Left ventricle myocardium superior (tissue), 1 donor: Measurements from ENCODE around the gene RGS9. TPM values are rescaled to one million over a fixed set of nuclear protein-coding genes. Genes with fewer than 3 reads are reported as not detected.
"Not testable (repeated sequence)": the region's sequence is repeated elsewhere in the genome, so short reads cannot be mapped to it uniquely, and the experiment has no call there.

Experiments used
- ATAC-seq: fragments of 200-7000 bp; cut with Tn5 transposase; one replicate; pipeline ENCODE4 v1.9.1; 2020; ENCODE audit warnings: mild to moderate bottlenecking, moderate library complexity
- DNase-seq: peaks from one replicate; pipeline ENCODE4 v3.0.0-alpha.2; 2020
- intact Hi-C: fragments of 100-400 bp; cut with micrococcal nuclease; formaldehyde crosslinking; loops from one replicate; pipeline ENCODE4 v1.11.0; 2022
- long read RNA-seq: library from polyadenylated mRNA; unstranded; transcript quantifications from one replicate; pipeline ENCODE4 v2.0.0, GENCODE V29; 2021
- total RNA-seq: library from RNA; stranded (reverse); fragmentation: NEBNext Ultra II Directional; extraction: Animal tissue kit (Norgen Biotek cat#: 25700); gene quantifications from one replicate; pipeline ENCODE4 v1.2.1, GENCODE V29; 2021
- donor health status: DM: no; HTN: yes; CAD: no; lungs with severe emphysema.

Gene RGS9
- 2.0 TPM for total RNA-seq
- long read RNA-seq, partial matches to known transcripts: 0 of 3 reads
- long read RNA-seq, other reads (novel, unspliced or antisense): 1 of 3 reads

DNA sequence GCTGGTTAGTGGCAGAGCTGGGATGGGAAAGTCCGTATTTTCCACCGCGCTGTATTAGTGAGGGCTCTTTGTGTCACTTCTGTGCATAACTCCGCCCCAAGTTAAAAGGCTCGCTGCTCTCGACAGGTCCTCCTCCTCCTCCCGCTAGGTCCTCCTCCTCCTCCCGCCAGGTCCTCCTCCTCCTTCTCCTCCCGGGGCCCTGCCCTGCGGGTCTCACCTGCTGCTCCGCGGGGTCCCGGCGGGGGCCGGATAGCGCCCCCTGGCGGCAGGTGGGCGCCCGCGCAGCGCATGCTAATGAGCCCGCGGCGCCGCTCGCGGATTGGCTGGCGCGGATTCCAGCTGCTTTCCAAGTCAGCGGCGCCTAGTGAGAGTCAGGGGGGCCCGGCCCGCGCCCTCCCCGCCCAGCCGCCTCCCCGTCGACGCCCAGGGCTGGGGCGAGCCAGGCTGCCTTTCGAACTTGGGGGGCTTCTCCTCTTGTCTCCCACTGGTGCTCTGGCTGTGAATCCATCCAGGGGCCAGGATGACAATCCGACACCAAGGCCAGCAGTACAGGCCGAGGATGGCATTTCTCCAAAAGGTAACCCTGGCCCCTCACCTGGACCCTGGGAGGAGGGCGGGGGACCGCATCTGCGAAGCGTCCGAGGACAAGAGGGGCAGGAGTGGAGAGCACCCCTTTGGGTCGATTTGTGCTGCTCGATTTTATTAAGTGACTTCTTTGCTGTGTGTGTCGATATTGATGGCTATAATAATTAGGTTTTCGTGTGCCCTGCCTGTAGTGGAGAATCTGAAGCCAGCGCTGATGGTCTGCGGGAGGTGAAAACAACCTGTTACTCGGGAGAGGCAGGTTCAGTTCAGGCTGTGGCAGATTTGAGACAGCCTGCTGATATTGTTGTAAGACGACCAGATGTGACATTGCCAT is at the start of gene RGS9:
Gene RGS9 (plus strand): TSS at position 350 of the 919 bp plus-strand sequence. CDS start 171 bp downstream, at position 521.
- peak; percentile 100 for ATAC-seq
- peak; percentile 94 for DNase-seq
- intact Hi-C loops: no loop called here

DNA sequence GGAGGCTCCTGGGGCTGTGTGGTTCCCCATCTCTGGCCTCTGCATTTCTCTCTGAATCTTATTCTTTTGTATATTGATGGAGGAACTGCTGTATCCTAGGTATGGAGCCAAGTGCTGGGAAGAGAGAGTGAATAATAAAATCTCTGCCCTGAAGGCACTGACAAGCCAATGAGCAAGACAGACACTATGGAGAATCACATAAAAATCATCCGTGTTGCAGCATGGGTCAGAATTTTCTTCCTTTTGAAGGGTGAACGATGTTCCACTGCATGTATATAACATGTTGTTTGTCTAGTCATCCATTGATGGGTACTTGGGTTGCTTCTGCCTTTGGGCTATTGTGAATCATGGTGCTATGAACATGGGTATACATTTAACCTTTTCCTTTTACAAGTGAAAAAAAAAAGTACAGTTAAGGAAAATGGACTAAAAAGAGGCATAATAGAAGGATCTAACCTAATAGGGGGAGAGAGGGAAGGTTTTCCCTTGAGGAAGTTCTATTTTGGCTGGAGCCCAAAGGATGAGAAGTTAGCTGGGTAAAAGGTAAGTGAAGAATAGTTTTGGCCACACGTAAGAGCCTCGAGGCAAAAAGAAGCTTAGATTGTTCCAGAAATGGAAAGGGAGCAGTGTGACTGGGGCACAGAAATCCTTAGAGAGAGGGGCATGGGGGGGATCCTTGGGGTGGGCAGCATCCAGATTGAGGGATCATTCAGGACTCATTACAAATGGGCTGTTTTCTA is 48.4 kb upstream of the RGS9 start:
- DNase-seq: no peak
- no peak for ATAC-seq
- intact Hi-C loops: no loop called here

DNA sequence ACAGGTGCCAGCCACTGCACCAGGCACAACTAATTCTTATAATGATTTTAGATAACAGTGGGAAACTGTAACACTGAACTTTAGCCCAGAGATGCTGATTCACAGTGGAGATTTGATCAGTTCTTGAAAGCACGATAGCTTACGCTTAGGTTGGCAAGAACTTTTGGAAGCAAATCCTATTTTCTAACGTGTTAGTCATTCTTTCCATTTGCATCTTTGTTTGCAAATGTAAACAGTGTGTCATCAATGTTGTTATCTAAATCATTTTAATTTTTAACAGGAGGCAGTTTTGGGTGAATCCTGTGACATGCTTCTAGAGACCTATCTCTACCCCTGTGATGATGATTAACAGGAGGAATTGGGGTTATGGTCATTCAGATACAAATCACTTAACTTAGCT is 44.9 kb upstream of the RGS9 start:
- intact Hi-C loops: no loop called here
- DNase-seq (no peak), ATAC-seq (no peak)

DNA sequence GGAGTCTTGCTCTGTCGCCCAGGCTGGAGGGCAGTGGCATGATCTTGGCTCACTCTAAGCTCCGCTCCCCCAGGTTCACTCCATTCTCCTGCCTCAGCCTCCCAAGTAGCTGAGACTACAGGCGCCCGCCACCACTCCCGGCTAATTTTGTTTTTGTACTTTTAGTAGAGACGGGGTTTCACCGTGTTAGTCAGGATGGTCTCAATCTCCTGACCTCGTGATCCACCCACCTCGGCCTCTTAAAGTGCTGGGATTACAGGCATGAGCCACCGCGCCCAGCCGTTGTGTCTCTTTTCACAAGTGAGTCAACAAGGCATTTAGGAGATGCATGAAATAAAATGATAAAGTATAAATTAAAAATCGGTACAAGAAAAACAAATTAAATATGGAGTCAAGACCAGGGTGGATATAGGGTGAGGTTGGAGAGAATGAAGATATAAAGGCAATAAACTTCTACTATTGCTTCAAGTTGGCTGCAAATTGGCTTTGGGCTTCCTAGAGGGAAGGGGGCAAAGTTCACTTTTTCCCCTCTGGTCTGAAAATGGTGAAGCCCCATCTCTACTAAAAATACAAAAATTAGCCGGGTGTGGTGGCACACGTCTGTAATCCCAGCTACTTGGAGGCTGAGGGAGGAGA is 44.3 kb upstream of the RGS9 start:
- intact Hi-C loops, DNase-seq, ATAC-seq: not testable (repeated sequence)

DNA sequence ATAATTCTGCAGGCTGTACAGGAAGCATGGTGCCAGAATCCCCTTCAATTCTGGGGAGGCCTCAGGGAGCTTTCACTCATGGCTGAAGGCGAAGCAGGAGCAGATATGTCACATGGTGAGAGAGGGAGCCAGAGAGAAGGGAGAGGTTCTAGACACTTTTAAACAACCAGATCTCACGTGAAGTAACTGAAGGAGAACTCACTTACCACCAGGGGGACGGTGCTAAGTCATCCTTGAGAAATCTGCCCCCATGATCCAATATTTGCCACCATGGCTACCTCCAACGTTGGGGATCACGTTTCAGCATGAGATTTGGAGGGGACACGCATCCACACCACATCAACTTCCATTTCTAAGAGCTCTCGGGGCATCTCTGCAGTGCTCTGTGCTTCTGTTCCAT is 43.2 kb upstream of the RGS9 start:
- DNase-seq (no peak), ATAC-seq (no peak)
- intact Hi-C loops: no loop called here

DNA sequence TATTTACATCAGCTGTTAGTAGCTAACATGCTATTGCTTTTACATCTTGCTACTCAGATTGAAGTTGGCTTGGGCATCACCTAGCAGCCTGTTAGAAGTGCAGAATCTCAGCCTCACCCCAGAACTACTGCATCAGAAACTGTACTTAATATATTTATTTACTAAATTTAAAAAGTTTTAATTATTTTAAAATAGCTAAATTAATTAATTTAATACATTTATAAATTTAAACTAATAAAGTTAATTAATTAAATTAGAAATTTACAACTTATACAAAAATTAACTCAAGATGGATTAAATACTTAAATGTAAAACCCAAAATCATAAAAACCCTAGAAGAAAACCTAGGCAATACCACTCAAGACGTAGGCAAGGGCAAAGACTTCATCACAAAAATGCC is 41.7 kb upstream of the RGS9 start:
- intact Hi-C loops: no loop called here
- ATAC-seq: no peak
- DNase-seq: no peak

DNA sequence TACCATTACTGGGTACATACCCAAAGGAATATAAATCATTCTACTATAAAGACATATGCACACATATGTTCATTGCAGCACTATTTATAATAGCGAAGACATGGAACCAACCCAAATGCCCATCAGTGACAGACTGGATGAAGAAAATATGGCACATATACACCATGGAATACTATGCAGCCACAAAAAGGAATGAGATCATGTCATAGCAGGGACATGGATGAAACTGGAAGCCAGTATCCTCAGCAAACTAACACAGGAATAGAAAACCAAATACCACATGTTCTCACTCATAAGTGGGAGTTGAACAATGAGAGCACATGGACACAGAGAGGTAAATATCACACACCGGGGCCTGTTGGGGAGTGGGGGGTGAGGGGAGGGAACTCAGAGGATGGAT is 40.8 kb upstream of the RGS9 start:
- intact Hi-C loops, ATAC-seq: not testable (repeated sequence)

DNA sequence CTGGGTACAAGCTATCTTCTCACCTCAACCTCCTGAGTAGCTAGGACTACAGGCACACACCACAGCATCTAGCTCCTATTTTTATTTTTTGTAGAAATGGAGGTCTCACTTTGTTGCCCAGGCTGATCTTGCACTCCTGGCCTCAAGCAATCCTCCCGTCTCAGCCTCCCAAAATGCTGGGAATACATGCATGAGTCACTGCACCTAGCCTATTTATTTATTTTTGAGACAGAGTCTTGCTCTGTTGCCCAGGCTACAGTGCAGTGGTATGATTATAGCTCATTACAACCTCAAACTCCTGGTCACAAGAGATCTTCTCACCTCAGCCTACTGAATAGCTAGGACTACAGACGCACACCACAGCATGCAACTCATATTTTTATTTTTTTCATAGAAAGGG is 40.1 kb upstream of the RGS9 start:
- intact Hi-C loops: no loop called here
- no peak for DNase-seq
- no peak for ATAC-seq

More for the DNA sequence above, 40.8 kb upstream of the RGS9 start:
- DNase-seq: not testable (repeated sequence)

DNA sequence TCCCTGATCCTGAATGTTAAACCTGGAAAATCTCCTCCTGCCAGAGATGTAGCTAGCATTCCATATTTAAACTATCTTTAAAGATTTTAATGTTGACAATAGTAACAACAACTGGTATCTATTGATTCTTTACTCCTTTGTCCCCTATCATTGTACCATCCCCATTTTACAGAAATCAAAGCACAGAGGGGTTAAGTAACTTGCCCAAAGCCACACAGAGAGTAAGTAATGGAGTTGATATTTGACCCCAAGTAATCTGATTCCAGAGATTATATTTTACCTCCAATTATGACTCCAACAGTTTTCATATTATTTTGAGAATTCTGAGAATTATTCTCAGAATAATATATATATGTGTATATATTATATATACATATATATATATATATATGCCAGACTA is 37.7 kb upstream of the RGS9 start:
- DNase-seq: no peak
- intact Hi-C loops: no loop called here
- ATAC-seq: no peak

DNA sequence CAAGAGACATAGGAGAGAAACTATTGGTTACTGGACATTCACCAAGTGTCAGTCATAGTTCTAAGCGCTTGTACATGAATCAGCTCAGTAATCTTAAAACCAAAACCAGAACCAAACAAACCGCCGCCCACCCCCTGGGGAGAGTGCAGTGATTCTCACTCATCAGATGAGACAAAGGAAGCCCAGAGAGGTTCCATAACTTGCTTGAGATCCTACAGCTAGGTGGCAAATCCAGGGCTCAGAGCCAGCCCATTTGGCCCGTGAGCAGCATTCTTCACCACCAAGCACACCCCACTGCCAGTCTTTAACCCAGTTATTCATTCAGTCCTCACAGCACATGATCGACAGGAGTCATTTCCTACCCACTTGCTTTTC is 37.2 kb upstream of the RGS9 start:
- intact Hi-C loops: no loop called here
- ATAC-seq (peak; percentile 15), DNase-seq (peak; percentile 64)

DNA sequence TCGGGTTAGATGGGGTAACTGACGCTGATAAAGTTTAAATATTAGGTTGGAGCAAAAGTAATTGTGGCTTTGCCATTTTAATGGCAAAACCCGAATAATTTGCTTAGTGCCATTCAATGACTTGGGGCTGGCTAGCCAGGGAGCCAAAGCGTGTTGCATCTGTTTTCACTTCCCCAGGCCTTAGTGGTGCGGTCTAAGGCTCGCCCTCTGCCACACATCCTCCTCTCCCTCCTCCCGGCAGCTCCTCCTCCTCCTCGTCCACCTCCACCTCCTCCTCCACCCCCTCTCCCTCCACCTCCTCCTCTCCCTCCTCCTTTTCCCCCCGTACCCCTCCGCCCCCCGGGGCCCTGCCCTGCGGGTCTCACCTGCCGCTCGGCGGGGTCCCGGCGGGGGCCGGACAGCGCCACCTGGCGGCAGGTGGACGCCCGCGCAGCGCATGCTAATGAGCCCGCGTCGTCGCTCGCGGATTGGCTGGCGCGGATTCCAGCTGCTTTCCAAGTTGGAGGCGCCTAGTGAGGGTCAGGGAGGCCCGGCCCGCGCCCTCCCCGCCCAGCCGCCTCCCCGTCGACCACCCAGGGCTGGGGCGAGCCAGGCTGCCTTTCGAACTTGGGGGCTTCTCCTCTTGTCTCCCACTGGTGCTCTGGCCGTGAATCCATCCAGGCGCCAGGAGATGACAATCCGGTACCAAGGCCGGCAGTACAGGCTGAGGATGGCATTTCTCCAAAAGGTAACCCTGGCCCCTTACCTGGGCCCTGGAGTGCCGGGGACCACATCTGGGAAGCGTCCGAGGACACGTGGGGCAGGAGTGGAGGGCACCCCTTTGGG is 36.6 kb upstream of the RGS9 start:
- peak; percentile 95 for DNase-seq
- peak; percentile 98 for ATAC-seq
- intact Hi-C loops: no loop called here

DNA sequence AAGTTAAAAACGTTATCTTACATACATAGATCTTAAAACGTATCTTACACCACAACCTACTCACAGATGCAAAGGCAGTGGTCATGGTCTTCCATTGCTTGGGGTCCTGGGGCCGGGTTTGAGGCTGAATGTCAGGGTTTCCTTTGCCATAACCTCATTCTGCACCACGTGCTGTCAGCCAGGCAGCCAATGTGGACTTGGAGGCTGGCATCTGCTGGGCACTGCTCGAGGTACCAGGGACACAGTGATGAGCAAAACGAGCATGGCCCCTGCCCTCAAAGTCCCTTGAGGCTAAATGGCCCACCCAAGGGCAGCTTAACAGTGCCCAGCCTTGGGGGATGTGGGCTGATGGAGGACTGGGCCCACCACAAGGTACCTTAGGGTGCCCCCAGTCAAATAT is 35.8 kb upstream of the RGS9 start:
- DNase-seq: no peak
- intact Hi-C loops: no loop called here

DNA sequence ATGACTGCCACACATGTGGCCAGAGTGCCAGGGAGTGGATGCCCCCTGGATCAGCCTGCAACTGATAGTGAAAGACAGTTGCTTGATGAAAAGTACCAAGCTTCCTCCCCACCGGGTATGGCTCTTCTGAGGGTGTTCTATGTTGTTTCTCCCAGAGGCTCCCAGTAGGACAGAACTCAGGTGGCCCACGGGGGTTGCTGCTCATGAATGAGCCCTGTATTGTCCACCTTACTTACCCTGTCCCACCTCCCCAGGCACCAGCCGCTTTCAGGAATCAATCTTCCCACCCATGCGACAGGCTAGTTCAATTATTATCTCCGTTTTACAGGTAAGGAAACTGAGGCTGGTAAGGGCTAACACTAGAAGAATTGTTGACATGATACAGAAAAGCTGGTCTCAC is 34.9 kb upstream of the RGS9 start:
- intact Hi-C loops: no loop called here
- ATAC-seq (no peak), DNase-seq (no peak)

More for the DNA sequence above, 35.8 kb upstream of the RGS9 start:
- ATAC-seq: no peak

DNA sequence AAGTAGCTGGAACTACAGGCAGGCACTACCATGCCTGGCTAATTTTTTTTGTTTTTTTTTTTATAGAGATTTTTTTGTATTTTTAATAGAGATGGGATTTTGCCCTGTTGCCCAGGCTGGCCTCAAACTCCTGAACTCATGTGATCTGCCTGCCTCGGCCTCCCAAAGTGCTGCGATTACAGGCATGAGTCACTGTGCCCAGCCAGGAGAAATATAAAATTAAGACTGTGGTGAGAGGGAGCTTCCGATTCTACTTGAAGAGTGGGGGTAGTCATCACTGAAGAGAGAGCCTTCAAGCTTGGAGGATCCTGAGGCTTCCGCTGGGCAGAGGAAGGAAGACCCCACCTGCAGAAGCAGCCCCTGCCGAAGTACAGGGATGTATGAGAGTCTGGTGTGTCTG is 34.4 kb upstream of the RGS9 start:
- no peak for DNase-seq
- intact Hi-C loops: no loop called here
- no peak for ATAC-seq

DNA sequence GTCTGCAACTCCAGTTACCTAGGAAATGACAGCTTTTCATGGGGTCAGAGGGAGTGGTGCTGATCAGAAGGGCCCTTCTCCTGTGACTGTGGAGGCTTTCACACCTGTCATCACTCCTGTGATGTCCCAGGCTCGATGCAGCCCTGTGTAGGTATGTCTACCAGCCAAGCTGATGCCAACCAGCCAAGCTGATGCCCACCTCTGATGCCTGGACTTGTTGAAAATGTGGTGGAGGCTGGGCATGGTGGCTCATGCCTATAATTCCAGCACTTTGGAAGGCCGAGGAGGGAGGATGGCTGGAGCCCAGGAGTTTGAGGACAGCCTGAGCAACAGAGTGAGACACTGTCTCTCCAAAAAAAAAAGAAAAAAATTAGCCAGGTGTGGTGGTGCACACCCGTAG is 33.7 kb upstream of the RGS9 start:
- no peak for DNase-seq
- ATAC-seq: no peak
- intact Hi-C loops: no loop called here

DNA sequence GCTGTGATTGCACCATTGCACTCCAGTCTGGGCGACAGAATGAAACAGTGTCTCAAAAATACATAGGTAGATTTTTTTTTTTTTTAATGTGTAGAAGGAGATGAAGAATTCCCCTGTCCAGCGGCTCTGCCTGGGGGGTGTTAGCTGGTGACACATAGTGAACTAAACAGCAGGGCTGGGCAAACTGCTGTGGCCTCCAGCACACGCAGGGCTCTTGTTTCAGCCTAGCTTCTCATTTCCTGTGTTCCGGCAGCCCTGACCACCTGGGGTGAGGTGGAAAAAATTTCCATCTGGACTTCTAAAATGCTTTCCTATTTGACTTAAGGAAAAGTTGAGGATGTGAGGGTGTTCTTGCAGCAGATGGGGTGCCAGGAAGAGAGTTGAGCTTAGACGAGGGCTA is 33.3 kb upstream of the RGS9 start:
- DNase-seq (no peak), ATAC-seq (no peak)
- intact Hi-C loops: no loop called here

DNA sequence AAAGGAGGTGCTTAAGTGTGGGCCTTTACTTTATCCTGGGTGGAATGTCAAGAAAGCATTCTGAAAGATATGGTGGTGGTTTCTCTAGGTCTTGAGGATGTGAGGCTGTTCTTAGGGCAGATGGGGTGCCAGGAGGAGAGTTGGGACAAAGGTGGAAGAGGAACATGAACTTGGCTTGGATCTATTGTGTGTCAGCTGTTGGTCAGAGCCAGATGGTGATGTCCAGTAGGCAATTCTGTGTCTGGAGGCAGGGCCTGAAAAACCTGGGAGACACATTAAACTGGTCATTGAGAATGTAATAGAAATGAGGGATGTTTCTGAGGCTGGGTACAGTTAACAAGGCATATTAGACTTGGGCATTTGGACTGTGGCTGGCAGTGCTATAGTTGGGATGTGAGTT is 32.6 kb upstream of the RGS9 start:
- intact Hi-C loops: no loop called here
- no peak for DNase-seq
- ATAC-seq: no peak

DNA sequence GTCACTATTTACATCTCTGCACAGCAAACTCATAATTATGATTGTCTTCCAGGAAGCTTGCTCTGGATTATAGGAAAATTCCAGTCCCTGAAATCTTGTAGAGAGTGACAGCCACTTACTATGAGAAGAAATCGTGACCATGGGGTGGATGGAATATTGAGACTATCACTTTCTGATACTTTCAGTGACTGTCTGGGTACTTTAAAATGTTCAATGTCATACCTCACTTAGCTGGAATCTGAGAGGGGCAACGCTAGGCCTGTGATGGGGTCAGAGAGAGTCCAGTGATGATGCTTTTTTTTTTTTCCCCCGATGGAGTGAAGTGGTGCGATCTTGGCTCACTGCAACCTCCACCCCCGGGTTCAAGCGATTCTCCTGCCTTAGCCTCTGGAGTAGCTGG is 32.2 kb upstream of the RGS9 start:
- ATAC-seq (no peak), DNase-seq (no peak)
- intact Hi-C loops: no loop called here

DNA sequence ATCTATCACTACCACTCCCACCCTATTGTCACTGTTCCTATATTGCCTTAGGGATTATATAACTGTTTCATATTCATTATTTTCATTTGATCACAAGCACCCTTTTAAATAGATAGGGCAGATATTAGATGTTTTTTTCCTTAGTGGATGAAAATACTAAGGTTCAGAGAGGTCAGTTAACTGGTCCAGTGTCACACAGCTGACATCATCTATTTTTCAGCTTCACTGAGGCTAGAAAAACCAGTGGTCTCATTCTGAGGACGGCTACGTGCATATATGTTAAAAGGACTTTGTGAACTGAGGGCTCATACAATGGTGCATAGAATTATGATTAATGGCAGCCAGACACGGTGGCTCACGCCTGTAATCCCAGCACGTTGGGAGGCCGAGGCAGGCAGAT is 29.0 kb upstream of the RGS9 start:
- ATAC-seq: no peak
- DNase-seq: no peak
- intact Hi-C loops: no loop called here
